Measurements from ENCODE around the gene KRT39. TPM values are rescaled to one million over a fixed set of nuclear protein-coding genes. Genes with fewer than 3 reads are reported as not detected.

The KRT39 gene
- total and polyA plus RNA-seq, 2 of the 13 experiments (the other 11 are each of a cell fraction or from before 2014, with no cell fraction given), result 0.07 to 1.2 TPM

DNA sequence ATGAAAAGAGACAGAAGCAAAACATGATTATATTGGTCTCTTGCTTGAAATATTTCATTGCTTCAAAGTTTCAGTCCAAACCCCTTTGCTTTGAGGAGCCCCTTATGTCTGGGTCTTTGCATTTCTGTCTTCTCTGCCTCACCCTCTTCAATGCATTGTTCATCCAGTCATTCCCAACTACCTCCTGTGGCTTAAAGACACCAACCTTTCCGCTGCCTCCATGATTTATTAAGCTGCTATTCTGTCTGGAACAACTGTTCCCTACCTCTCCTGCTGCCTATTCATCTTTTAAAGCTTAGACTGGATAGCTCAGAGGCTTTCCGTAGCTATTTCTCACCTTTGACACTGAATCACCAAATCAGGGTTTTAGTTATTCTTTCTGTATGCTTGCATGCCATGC, 30.6 kb upstream of the KRT39 start:
- WGBS (ENCODE audit: low lambda C conversion rate), result 87% methylated on average over 2 of the region's 2 CpGs

More for the DNA sequence above, 30.6 kb upstream of the KRT39 start:
- Histone ChIP-seq H3K4me2 (ENCODE audit: low read depth, low read length) (no peak overlapping the region), H3K4me3 (replicated peaks in 1 of 3; ENCODE audit: insufficient read depth in 1 of 3, low read depth in 2 of 3, low read length in 3 of 3) (no peak overlapping the region), H3K9me3 (ENCODE audit: low read length) (no peaks in the 10 kb centered on the region), H3K27ac (ENCODE audit: extremely low read length, insufficient read depth, low read length) (no peak overlapping the region), H3K27me3 (ENCODE audit: control insufficient read depth in 1 of 2, insufficient read depth in 2 of 2, low read length in 2 of 2) (no peaks in the 10 kb centered on the region), H3K36me3 (replicated peaks in 1 of 2; ENCODE audit: control insufficient read depth in 1 of 2, insufficient read depth in 2 of 2, low read length in 2 of 2) (no peaks in the 10 kb centered on the region), H4K20me1 (ENCODE audit: insufficient read depth, low read length) (no peaks in the 10 kb centered on the region), H3K9ac (ENCODE audit: insufficient read depth, low read depth, low read length) (no peak overlapping the region), H3K4me1 (ENCODE audit: insufficient read depth, low read length) (peaks cover 18% of the 10 kb centered on the region), H3K79me2 (ENCODE audit: insufficient read depth, low read length) (no peaks in the 10 kb centered on the region), H2AFZ (ENCODE audit: low read length) (no peak overlapping the region)
- intact Hi-C loops (cut with micrococcal nuclease; ENCODE audit: unreplicated experiment), result no loop called here
- in situ Hi-C loops (cut with HindIII; ENCODE audit: extremely low pct_ligation_motif_present, low pct_unique_long_range_greater_than_20kb), result no loop called here
- BruUV-seq (replicated peaks), result no TSS peak
- TF ChIP-seq ZNF800 (CRISPR knock-in tag; IDR thresholded peaks at IDR 0.05), result no peak
- TF ChIP-seq MBD4 (IDR thresholded peaks at IDR 0.05; ENCODE audit: borderline replicate concordance, low read length), result no peak
- no peak for TF ChIP-seq KLF12 (CRISPR knock-in tag; IDR thresholded peaks at IDR 0.05; ENCODE audit: borderline replicate concordance)
- TF ChIP-seq MAFG (CRISPR knock-in tag; IDR thresholded peaks at IDR 0.05), result no peak
- no peak for TF ChIP-seq ATF2 (CRISPR knock-in tag; IDR thresholded peaks at IDR 0.05)
- TF ChIP-seq JUNB (CRISPR knock-in tag; IDR thresholded peaks at IDR 0.05; ENCODE audit: borderline replicate concordance), result no peak
- no peak for TF ChIP-seq ARNT (IDR thresholded peaks at IDR 0.05)
- TF ChIP-seq ZSCAN9 (CRISPR knock-in tag; IDR thresholded peaks at IDR 0.05; ENCODE audit: borderline replicate concordance), result no peak
- TF ChIP-seq ZNF839 (CRISPR knock-in tag; IDR thresholded peaks at IDR 0.05; ENCODE audit: borderline replicate concordance), result no peak
- no peak for TF ChIP-seq PAF1 (CRISPR knock-in tag; IDR thresholded peaks at IDR 0.05)
- TF ChIP-seq HCFC1 (IDR thresholded peaks at IDR 0.05; ENCODE audit: low read depth, low read length), result no peak
- no peak for TF ChIP-seq ZNF232 (CRISPR knock-in tag; IDR thresholded peaks at IDR 0.05; ENCODE audit: borderline replicate concordance)
- no peak for TF ChIP-seq WIZ (CRISPR knock-in tag; IDR thresholded peaks at IDR 0.05)
- no peak for TF ChIP-seq HNF4G (IDR thresholded peaks at IDR 0.05; ENCODE audit: borderline replicate concordance, low read depth, low read length)
- no peak for TF ChIP-seq HNF4G (CRISPR knock-in tag; IDR thresholded peaks at IDR 0.05; ENCODE audit: borderline replicate concordance, low read depth)
- TF ChIP-seq ZNF337 (CRISPR knock-in tag; IDR thresholded peaks at IDR 0.05; ENCODE audit: borderline replicate concordance, low read depth), result no peak
- CTCF ChIA-PET (ENCODE audit: low intra/inter-chr PET ratio, low total read pairs), result no interaction called here
- no peak for ATAC-seq
- DNase-seq (ENCODE audit: low spot score), result no peak
- POLR2A ChIA-PET, result no interaction called here
- no peak for FAIRE-seq

Measured in HepG2 (cell line).